ENCODE data around the gene IL23A. TPM values are rescaled to one million over a fixed set of nuclear protein-coding genes. Genes with fewer than 3 reads are reported as not detected.

Gene IL23A
- total and polyA plus RNA-seq, 10 of the 15 experiments (the other 5 are each of a cell fraction or from before 2014, with no cell fraction given), result 3.3 to 11.1 (median 5.2) TPM

- FAIRE-seq (no peak), DNase-seq (ENCODE audit: low read depth, low spot score) (no peak), ATAC-seq (no peak)
- Histone ChIP-seq H3K27me3 (replicated peaks in 1 of 2; ENCODE audit: control insufficient read depth in 2 of 2, insufficient read depth in 2 of 2, low read length in 1 of 2) (no peaks in the 10 kb centered on the region), H3K4me2 (ENCODE audit: control insufficient read depth, insufficient read depth) (no peak overlapping the region), H3K36me3 (ENCODE audit: control insufficient read depth in 2 of 2, insufficient read depth in 2 of 2, low read length in 1 of 2) (peaks cover 27 to 55% of the 10 kb centered on the region in 2 experiments), H3K9me3 (replicated peaks; ENCODE audit: control insufficient read depth, insufficient read depth, low read length) (no peaks in the 10 kb centered on the region), H3K9ac (ENCODE audit: control insufficient read depth, insufficient read depth, low read length) (no peak overlapping the region), H2AFZ (ENCODE audit: control insufficient read depth, low read depth, low read length) (no peak overlapping the region), H3K4me1 (ENCODE audit: control insufficient read depth, insufficient read depth, low read length) (peaks cover 3% of the 10 kb centered on the region), H3K4me3 (no peak overlapping the region), H3K79me2 (ENCODE audit: control insufficient read depth, insufficient read depth, low read length) (no peaks in the 10 kb centered on the region), H4K20me1 (ENCODE audit: control insufficient read depth, insufficient read depth) (no peaks in the 10 kb centered on the region), H3K27ac (ENCODE audit: control insufficient read depth, insufficient read depth) (no peak overlapping the region)
- ChIA-PET CTCF (interaction anchor here (0.7 to 3.1 kb wide), 4 partner anchors 8 to 117 kb away, joined by 3 to 11 read pairs (median 3); no protein-coding TSS in a partner anchor), RAD21 (ENCODE audit: unreplicated experiment) (interaction anchor here (1.2 kb wide), 1 partner anchor 9 kb away, joined by 7 read pairs; the partner anchor contains the start of gene STAT2), SMC1A (ENCODE audit: uncharacterized antibody, unreplicated experiment) (interaction anchor here (2.2 to 2.6 kb wide), 2 partner anchors 9 to 12 kb away, joined by 7 to 18 read pairs; partner anchors contain the start of genes APOF and STAT2), POLR2A (interaction anchor here (0.7 to 1.2 kb wide), 2 partner anchors 9 to 126 kb away, joined by 3 to 4 read pairs; partner anchors contain the start of gene STAT2)
- intact Hi-C loops (cut with micrococcal nuclease; ENCODE audit: unreplicated experiment) (no loop called here), in situ Hi-C loops (cut with MboI) (no loop called here)
- BruUV-seq (replicated peaks), result no TSS peak
- TF ChIP-seq SIX5 (IDR thresholded peaks at IDR 0.05; ENCODE audit: low read depth, low read length, severe bottlenecking), result no peak
- no peak for TF ChIP-seq SMARCA5 (IDR thresholded peaks at IDR 0.05)
- TF ChIP-seq CEBPB (IDR thresholded peaks at IDR 0.05; ENCODE audit: borderline replicate concordance in 1 of 2, low read depth in 2 of 2, low read length in 2 of 2), result no peak
- no peak for TF ChIP-seq NR2C1 (IDR thresholded peaks at IDR 0.05)
- 97% methylated on average over 2 of the region's 2 CpGs for whole genome bisulfite sequencing (ENCODE audit: insufficient coverage, insufficient replicate concordance, low lambda C conversion rate, missing lambda C conversion rate)
Observed at GRCh38 chr12:56350662-56351061, 12.0 kb downstream of the IL23A start.

GRCh38 chr12:56351325-56351724 is 12.6 kb downstream of the IL23A start:
- WGBS (ENCODE audit: insufficient coverage, insufficient replicate concordance, low lambda C conversion rate, missing lambda C conversion rate), result 100% methylated on average over 2 of the region's 2 CpGs
- intact Hi-C loops (cut with micrococcal nuclease; ENCODE audit: unreplicated experiment), result no loop called here
- no peaks in the 10 kb centered on the region for H4K20me1 ChIP-seq (ENCODE audit: control insufficient read depth, insufficient read depth)
- no peak for TF ChIP-seq ZBED1 (IDR thresholded peaks at IDR 0.05; ENCODE audit: borderline replicate concordance)
- TF ChIP-seq SREBF2 (IDR thresholded peaks at IDR 0.05; ENCODE audit: low read length), result no peak
- TF ChIP-seq USF1 (IDR thresholded peaks at IDR 0.05; ENCODE audit: borderline replicate concordance, extremely low read length, insufficient read depth, low read depth, low read length), result no peak
- TF ChIP-seq IRF5 (IDR thresholded peaks at IDR 0.05; ENCODE audit: borderline replicate concordance), result no peak
- no peak for TF ChIP-seq JUND (IDR thresholded peaks at IDR 0.05; ENCODE audit: low read depth, low read length)
- TF ChIP-seq NFIC (IDR thresholded peaks at IDR 0.05; ENCODE audit: low read depth, low read length), result no peak
- TF ChIP-seq YY1 (IDR thresholded peaks at IDR 0.05; ENCODE audit: low read depth, low read length), result no peak
- no peak for TF ChIP-seq FOXM1 (IDR thresholded peaks at IDR 0.05; ENCODE audit: low read depth, low read length)
- TF ChIP-seq PAX5 (IDR thresholded peaks at IDR 0.05; ENCODE audit: borderline replicate concordance, low read depth, low read length), result no peak
- TF ChIP-seq ZZZ3 (IDR thresholded peaks at IDR 0.05; ENCODE audit: control insufficient read depth, insufficient read length, low read depth), result no peak
- no peak for TF ChIP-seq PML (IDR thresholded peaks at IDR 0.05; ENCODE audit: low read length)
- TF ChIP-seq SP1 (IDR thresholded peaks at IDR 0.05; ENCODE audit: low read depth, low read length), result no peak

More at GRCh38 chr12:56351325-56351724, 12.6 kb downstream of the IL23A start:
- Histone ChIP-seq H3K9me3 (replicated peaks; ENCODE audit: control insufficient read depth, insufficient read depth, low read length) (no peaks in the 10 kb centered on the region), H3K36me3 (ENCODE audit: control insufficient read depth in 2 of 2, insufficient read depth in 2 of 2, low read length in 1 of 2) (peaks cover 27 to 58% of the 10 kb centered on the region in 2 experiments), H3K79me2 (ENCODE audit: control insufficient read depth, insufficient read depth, low read length) (no peaks in the 10 kb centered on the region), H3K4me3 (no peak overlapping the region), H3K4me1 (ENCODE audit: control insufficient read depth, insufficient read depth, low read length) (peaks cover 3% of the 10 kb centered on the region), H3K27ac (ENCODE audit: control insufficient read depth, insufficient read depth) (no peak overlapping the region), H3K4me2 (ENCODE audit: control insufficient read depth, insufficient read depth) (no peak overlapping the region), H2AFZ (ENCODE audit: control insufficient read depth, low read depth, low read length) (no peak overlapping the region), H3K27me3 (replicated peaks in 1 of 2; ENCODE audit: control insufficient read depth in 2 of 2, insufficient read depth in 2 of 2, low read length in 1 of 2) (no peaks in the 10 kb centered on the region), H3K9ac (ENCODE audit: control insufficient read depth, insufficient read depth, low read length) (no peak overlapping the region)
- ChIA-PET CTCF (interaction anchor here (0.6 to 3.1 kb wide), 5 partner anchors 8 to 113 kb away, joined by 3 to 11 read pairs (median 3); no protein-coding TSS in a partner anchor), SMC1A (ENCODE audit: uncharacterized antibody, unreplicated experiment) (interaction anchor here (1.2 to 2.6 kb wide), 3 partner anchors 8 to 18 kb away, joined by 3 to 18 read pairs (median 7); partner anchors contain the start of genes APOF and STAT2), POLR2A (interaction anchor here (1.2 kb wide), 1 partner anchor 8 kb away, joined by 4 read pairs; the partner anchor contains the start of gene STAT2), RAD21 (ENCODE audit: unreplicated experiment) (interaction anchor here (0.7 to 1.2 kb wide), 2 partner anchors 9 to 613 kb away, joined by 3 to 7 read pairs; partner anchors contain the start of gene STAT2)
- no TSS peak for BruUV-seq (replicated peaks)
- FAIRE-seq, result no peak
- no peak for ATAC-seq
- no peak for DNase-seq (ENCODE audit: low read depth, low spot score)
- in situ Hi-C loops (cut with MboI), result no loop called here
